Spleen (tissue), 11 donors: ENCODE data around the gene ADAM19. TPM values are rescaled to one million over a fixed set of nuclear protein-coding genes. Genes with fewer than 3 reads are reported as not detected.

Source experiments
- DNase-seq: peaks from one replicate; pipeline ENCODE4 v3.0.0-alpha.2; 2020
- H3K27ac ChIP-seq, 8 donors: fragments of 200-600 bp; sonication (generic) in 7 of 8; 1 replicate in 4 of 8; 2 replicates in 4 of 8; pipeline versions ENCODE4 v1.5.0 to v1.8.0; 2016 to 2021; ENCODE audit warnings: inconsistent platforms in 4 of 8, mild to moderate bottlenecking in 4 of 8, moderate library complexity in 1 of 8
- H3K27me3 ChIP-seq, 7 donors: fragments of 200-600 bp; sonication (generic) in 6 of 7; replicated peaks in 1 of 7; 1 replicate in 4 of 7; 2 replicates in 3 of 7; pipeline versions ENCODE4 v1.5.0 to v1.8.0; 2016 to 2021; ENCODE audit warnings: inconsistent platforms in 3 of 7, mild to moderate bottlenecking in 1 of 7
- H3K36me3 ChIP-seq, 6 donors: fragments of 200-600 bp; sonication (generic) in 5 of 6; 1 replicate in 4 of 6; 2 replicates in 2 of 6; pipeline versions ENCODE4 v1.5.0 to v1.8.0; 2016 to 2021; ENCODE audit warnings: inconsistent platforms in 2 of 6
- H3K4me1 ChIP-seq, 6 donors: fragments of 200-600 bp; sonication (generic) in 5 of 6; 1 replicate in 3 of 6; 2 replicates in 3 of 6; pipeline versions ENCODE4 v1.5.0 to v1.8.0; 2016 to 2021; ENCODE audit warnings: inconsistent platforms in 3 of 6
- H3K4me3 ChIP-seq, 8 donors: fragments of 200-600 bp; sonication (generic) in 7 of 8; 1 replicate in 4 of 8; 2 replicates in 4 of 8; pipeline versions ENCODE4 v1.5.0 to v1.8.0; 2016 to 2021; ENCODE audit warnings: inconsistent platforms in 4 of 8, mild to moderate bottlenecking in 4 of 8, moderate library complexity in 2 of 8
- H3K9me3 ChIP-seq, 8 donors: fragments of 200-600 bp; sonication (generic) in 7 of 8; 1 replicate in 4 of 8; 2 replicates in 4 of 8; pipeline versions ENCODE4 v1.5.0 to v1.8.0; 2016 to 2021; ENCODE audit warnings: inconsistent platforms in 4 of 8
- POLR2A ChIP-seq, 3 donors: fragments of 450-650 bp; IDR thresholded peaks; one replicate each; pipeline ENCODE4 v1.5.1; 2017; ENCODE audit warnings: antibody characterized with exemption in 3 of 3, mild to moderate bottlenecking in 1 of 3
- POLR2AphosphoS5 ChIP-seq, 3 donors: sonication (generic); formaldehyde crosslinking; IDR thresholded peaks; one replicate each; pipeline ENCODE4 v1.5.1; 2017; ENCODE audit warnings: antibody characterized with exemption in 3 of 3
- WGBS, 5 donors: extraction: QIAGEN DNeasy Blood & Tissue Kit in 3 of 5; methylation state at CpG; one replicate each; pipeline versions ENCODE4 v1.1.5 to v1.1.7; 2013 to 2018; 5-methylcytosine and 5-hydroxymethylcytosine counted together
- intact Hi-C: fragments of 100-400 bp; cut with DNase I; formaldehyde crosslinking; loops from one replicate; pipeline ENCODE4 v1.15.0; 2023; ENCODE audit warnings: low total_unique reads
- polyA plus RNA-seq, 3 donors: library from polyadenylated mRNA; stranded (reverse); fragments of 200-250 nt; gene quantifications; one replicate each; pipeline ENCODE4 v1.2.1, GENCODE V29; 2013
- total RNA-seq, 7 donors: library from RNA; depleted of rRNA in 3 of 7; stranded (reverse); fragments of >200 nt in 3 of 7; fragmentation: NEBNext Ultra II Directional in 4 of 7; extraction: Animal tissue kit (Norgen Biotek cat#: 25700) in 4 of 7; gene quantifications; one replicate each; pipeline versions ENCODE4 v1.1.0 to v1.2.1, GENCODE V29; 2016 to 2021
- TF ChIP-seq, protein P1 (sequence below), 11 experiments: fragments of 200-600 bp in 7 of 11; fragments of 450-650 bp in 4 of 11; sonication (generic) in 4 of 11; IDR thresholded peaks in 8 of 11; conservative IDR thresholded peaks in 3 of 11; 1 replicate in 7 of 11; 2 replicates in 4 of 11; pipeline versions ENCODE4 v1.4.0 to v1.8.0; 2016 to 2021; ENCODE audit warnings: antibody characterized with exemption in 11 of 11, inconsistent platforms in 4 of 11, mild to moderate bottlenecking in 1 of 11
- donor health status: healthy with polysubstance abuse.
- donor health status: DM: no; HTN: no; CAD: no; lungs with moderate emphysema.
- donor health status: DM: no; HTN: no; CAD: no.
- donor health status: Bipolar disorder and iron deficiency.
- donor health status: healthy.
- donor health status: DM: no; HTN: no; CAD: no.
- donor health status: DM: yes; HTN: yes; CAD: no.

Gene ADAM19
- total and polyA plus RNA-seq, 10 donors = 10.9 to 71.1 (median 51.5) TPM

DNA sequence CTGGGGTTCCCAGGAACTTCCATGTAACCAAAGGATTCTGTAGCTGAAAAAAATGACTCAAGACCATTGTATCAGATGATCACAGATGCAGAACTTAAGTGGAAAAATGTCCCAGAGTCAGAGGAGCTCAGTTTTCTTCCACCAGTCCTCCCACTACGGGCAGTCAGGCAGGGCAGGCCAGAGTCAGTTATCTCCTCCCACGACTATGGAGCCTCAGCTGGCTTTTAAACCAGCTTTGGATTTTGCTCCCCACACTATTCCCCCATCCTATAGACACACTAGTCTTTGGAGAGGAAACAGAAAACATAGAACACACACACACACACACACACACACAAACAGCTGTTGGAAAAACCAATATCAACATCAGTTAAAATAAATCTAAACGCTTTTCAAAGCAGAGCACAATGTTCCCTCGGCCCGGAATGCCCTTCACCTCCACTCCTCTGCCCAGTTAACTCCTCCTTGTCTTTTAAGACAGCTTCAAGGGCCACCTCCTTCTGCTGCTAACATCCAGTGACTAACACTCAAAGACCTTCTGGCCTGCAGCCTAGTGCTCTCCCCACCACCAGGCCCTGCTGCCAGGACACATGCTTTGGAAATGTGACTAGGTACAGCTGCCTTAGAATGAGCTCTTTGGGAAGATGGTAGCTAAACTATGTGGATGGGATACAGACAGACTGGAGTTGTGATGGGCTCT is 58.8 kb downstream of the ADAM19 start:
- Histone ChIP-seq H3K27ac (peak overlapping the region; percentile 10 to 82 (median 70)), H3K27me3 (no peaks in the 10 kb centered on the region), H3K4me1 (peaks cover 9 to 73% (median 26%) of the 10 kb centered on the region in 6 donors), H3K9me3 (no peaks in the 10 kb centered on the region), H3K36me3 (peaks cover 0 to 96% (median 32%) of the 10 kb centered on the region in 6 donors), H3K4me3 (no peak overlapping the region)
- WGBS, 5 donors = 66 to 83% (median 76%) methylated on average over 5 of the region's 5 CpGs
- DNase-seq = no peak
- intact Hi-C loops = no loop called here
- TF ChIP-seq, protein P1, sequence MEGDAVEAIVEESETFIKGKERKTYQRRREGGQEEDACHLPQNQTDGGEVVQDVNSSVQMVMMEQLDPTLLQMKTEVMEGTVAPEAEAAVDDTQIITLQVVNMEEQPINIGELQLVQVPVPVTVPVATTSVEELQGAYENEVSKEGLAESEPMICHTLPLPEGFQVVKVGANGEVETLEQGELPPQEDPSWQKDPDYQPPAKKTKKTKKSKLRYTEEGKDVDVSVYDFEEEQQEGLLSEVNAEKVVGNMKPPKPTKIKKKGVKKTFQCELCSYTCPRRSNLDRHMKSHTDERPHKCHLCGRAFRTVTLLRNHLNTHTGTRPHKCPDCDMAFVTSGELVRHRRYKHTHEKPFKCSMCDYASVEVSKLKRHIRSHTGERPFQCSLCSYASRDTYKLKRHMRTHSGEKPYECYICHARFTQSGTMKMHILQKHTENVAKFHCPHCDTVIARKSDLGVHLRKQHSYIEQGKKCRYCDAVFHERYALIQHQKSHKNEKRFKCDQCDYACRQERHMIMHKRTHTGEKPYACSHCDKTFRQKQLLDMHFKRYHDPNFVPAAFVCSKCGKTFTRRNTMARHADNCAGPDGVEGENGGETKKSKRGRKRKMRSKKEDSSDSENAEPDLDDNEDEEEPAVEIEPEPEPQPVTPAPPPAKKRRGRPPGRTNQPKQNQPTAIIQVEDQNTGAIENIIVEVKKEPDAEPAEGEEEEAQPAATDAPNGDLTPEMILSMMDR (IDR thresholded peaks at IDR 0.05 in 8 of 11, conservative IDR thresholded peaks at IDR 0.05 in 3 of 11) = no peak
- TF ChIP-seq POLR2AphosphoS5 (IDR thresholded peaks at IDR 0.05) (peak in 2 of 3 donors; percentile 37 to 80), POLR2A (IDR thresholded peaks at IDR 0.05) (no peak)

DNA sequence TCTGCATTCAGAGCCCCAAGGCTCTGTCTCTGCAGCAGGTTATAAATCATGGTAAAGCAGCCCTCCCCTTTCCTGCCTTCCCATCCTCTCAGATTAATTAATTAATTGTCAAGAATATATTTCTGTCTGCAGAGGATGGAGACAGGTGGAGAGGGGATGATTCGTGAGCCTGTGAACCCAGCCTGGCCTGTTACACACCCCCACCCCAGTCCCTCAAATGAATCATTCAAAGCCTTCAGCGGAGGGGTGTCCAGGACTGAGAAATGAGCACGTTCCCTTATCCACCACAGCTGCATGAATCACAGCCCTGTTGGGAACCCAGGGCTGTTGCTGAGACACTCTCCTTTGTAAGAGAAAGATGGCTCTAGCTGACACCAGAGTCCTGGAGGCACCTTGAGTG is 59.6 kb downstream of the ADAM19 start:
- H3K27me3 ChIP-seq = no peaks in the 10 kb centered on the region
- H3K4me3 ChIP-seq = no peak overlapping the region
- H3K36me3 ChIP-seq = peaks cover 0 to 98% (median 32%) of the 10 kb centered on the region in 6 donors
- peak overlapping the region; percentile 10 to 82 (median 70) for H3K27ac ChIP-seq
- 63 to 76% (median 68%) methylated on average over 3 of the region's 3 CpGs for WGBS, 5 donors
- no peaks in the 10 kb centered on the region for H3K9me3 ChIP-seq
- intact Hi-C loops = no loop called here
- TF ChIP-seq POLR2A (IDR thresholded peaks at IDR 0.05) = no peak
- no peak for TF ChIP-seq POLR2AphosphoS5 (IDR thresholded peaks at IDR 0.05)
- TF ChIP-seq, protein P1 (IDR thresholded peaks at IDR 0.05 in 8 of 11, conservative IDR thresholded peaks at IDR 0.05 in 3 of 11) = no peak
- H3K4me1 ChIP-seq = peaks cover 7 to 73% (median 27%) of the 10 kb centered on the region in 6 donors
- DNase-seq = no peak

DNA sequence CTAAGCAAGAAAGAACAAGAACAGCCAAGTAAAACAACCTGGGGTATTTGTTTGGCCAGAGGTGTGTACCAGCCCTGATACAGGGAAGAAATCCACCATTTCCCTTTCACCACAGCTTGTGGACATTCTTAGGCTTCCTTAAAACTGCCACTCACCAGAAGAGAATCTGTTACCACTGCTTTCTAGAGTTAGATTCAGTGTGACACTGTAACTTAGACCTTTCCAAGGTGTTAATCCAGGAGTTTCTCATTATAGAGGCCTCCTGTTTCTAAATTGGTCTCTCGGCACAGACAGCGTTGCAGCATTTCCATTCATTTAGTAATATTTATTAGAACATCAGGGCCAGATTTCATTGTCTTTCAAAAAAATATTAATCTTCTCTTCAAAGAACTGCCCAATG is 60.6 kb downstream of the ADAM19 start:
- TF ChIP-seq POLR2A (IDR thresholded peaks at IDR 0.05) (no peak), POLR2AphosphoS5 (IDR thresholded peaks at IDR 0.05) (no peak)
- TF ChIP-seq, protein P1 (IDR thresholded peaks at IDR 0.05 in 8 of 11, conservative IDR thresholded peaks at IDR 0.05 in 3 of 11) = no peak
- 93 to 100% (median 94%) methylated on average over 2 of the region's 2 CpGs for WGBS, 5 donors
- DNase-seq = no peak
- peak overlapping the region in 5 of 8 donors; percentile 47 to 82 (median 75) for H3K27ac ChIP-seq
- H3K4me1 ChIP-seq = peaks cover 8 to 73% (median 27%) of the 10 kb centered on the region in 6 donors
- intact Hi-C loops = no loop called here
- no peak overlapping the region for H3K4me3 ChIP-seq
- H3K36me3 ChIP-seq = peaks cover 0 to 99% (median 33%) of the 10 kb centered on the region in 6 donors
- no peaks in the 10 kb centered on the region for H3K27me3 ChIP-seq
- no peaks in the 10 kb centered on the region for H3K9me3 ChIP-seq

DNA sequence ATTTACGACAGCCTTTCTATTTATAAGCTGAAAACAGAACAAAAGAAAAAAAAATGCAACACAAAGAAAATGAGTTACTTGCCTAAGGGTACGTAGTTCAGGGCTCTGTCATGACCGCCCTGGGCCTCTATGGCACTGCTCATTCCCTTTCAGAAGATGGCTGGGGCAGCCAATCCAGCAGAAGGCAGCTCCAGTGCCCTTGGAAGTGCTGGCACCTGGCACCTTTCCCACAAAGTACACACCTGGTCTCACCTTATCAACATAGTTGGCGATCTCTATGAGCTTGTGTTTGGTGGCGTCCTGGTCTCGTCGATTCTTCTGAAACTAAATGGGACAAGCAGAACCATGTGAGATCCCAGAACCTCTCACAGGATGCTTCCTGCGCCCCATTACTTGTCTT is 62.4 kb downstream of the ADAM19 start:
- H3K4me3 ChIP-seq = no peak overlapping the region
- intact Hi-C loops = no loop called here
- H3K27ac ChIP-seq = peak overlapping the region in 4 of 8 donors; percentile 75 to 86 (median 76)
- H3K27me3 ChIP-seq = no peaks in the 10 kb centered on the region
- TF ChIP-seq POLR2A (IDR thresholded peaks at IDR 0.05) (no peak), POLR2AphosphoS5 (IDR thresholded peaks at IDR 0.05) (no peak)
- TF ChIP-seq, protein P1 (IDR thresholded peaks at IDR 0.05 in 8 of 11, conservative IDR thresholded peaks at IDR 0.05 in 3 of 11) = no peak
- H3K4me1 ChIP-seq = peaks cover 12 to 85% (median 33%) of the 10 kb centered on the region in 6 donors
- peaks cover 0 to 99% (median 24%) of the 10 kb centered on the region in 6 donors for H3K36me3 ChIP-seq
- no peaks in the 10 kb centered on the region for H3K9me3 ChIP-seq
- no peak for DNase-seq
- 93 to 98% (median 96%) methylated on average over 8 of the region's 8 CpGs for WGBS, 5 donors
